H9 (cell line): ENCODE data around the gene DLGAP4. TPM values are rescaled to one million over a fixed set of nuclear protein-coding genes. Genes with fewer than 3 reads are reported as not detected.

Source experiments
- DNase-seq: peaks from one replicate; pipeline ENCODE4 v3.0.0-alpha.2; 2017
- H2AFZ ChIP-seq: one replicate; pipeline ENCODE4 v1.6.1; 2013; ENCODE audit warnings: mild to moderate bottlenecking, low read length, control low read depth, moderate library complexity
- H2AK5ac ChIP-seq: 2 replicates; pipeline ENCODE4 v1.6.1; 2013; ENCODE audit warnings: low read length, control low read depth, mixed read lengths; ENCODE audit not compliant: insufficient read length
- H2BK120ac ChIP-seq: one replicate; pipeline ENCODE4 v1.6.1; 2013; ENCODE audit warnings: low read depth, mild to moderate bottlenecking, low read length, control low read depth, inconsistent platforms; ENCODE audit not compliant: poor library complexity, severe bottlenecking
- H2BK12ac ChIP-seq: 2 replicates; pipeline ENCODE4 v1.6.1; 2013; ENCODE audit warnings: low read length, control low read depth, mixed read lengths, low read depth; ENCODE audit not compliant: insufficient read length
- H2BK15ac ChIP-seq: 2 replicates; pipeline ENCODE4 v1.6.1; 2013; ENCODE audit warnings: low read depth, low read length, control low read depth
- H2BK20ac ChIP-seq: one replicate; pipeline ENCODE4 v1.6.1; 2013; ENCODE audit warnings: low read depth, mild to moderate bottlenecking, low read length, control low read depth, inconsistent platforms; ENCODE audit not compliant: poor library complexity, severe bottlenecking
- H2BK5ac ChIP-seq: 2 replicates; pipeline ENCODE4 v1.6.1; 2013; ENCODE audit warnings: low read length, control low read depth, mixed read lengths; ENCODE audit not compliant: insufficient read length
- H3K14ac ChIP-seq: 2 replicates; pipeline ENCODE4 v1.6.1; 2013; ENCODE audit warnings: low read length, control low read depth; ENCODE audit not compliant: insufficient read depth
- H3K18ac ChIP-seq: 2 replicates; pipeline ENCODE4 v1.6.1; 2013; ENCODE audit warnings: low read depth, mild to moderate bottlenecking, mixed read lengths, low read length, control low read depth; ENCODE audit not compliant: insufficient read length
- H3K23ac ChIP-seq: 2 replicates; pipeline ENCODE4 v1.6.1; 2013; ENCODE audit warnings: low read length, control low read depth, mixed read lengths, low read depth; ENCODE audit not compliant: insufficient read length
- H3K23me2 ChIP-seq: 2 replicates; pipeline ENCODE4 v1.6.1; 2013; ENCODE audit warnings: low read depth, mild to moderate bottlenecking, mixed read lengths, low read length, control low read depth; ENCODE audit not compliant: insufficient read length, poor library complexity, severe bottlenecking
- H3K27ac ChIP-seq: 2 replicates; pipeline ENCODE4 v1.5.1; 2013; ENCODE audit warnings: low read length, control low read depth, mixed read lengths, low read depth; ENCODE audit not compliant: insufficient read length
- H3K27me3 ChIP-seq: 2 replicates; pipeline ENCODE4 v1.6.1; 2013; ENCODE audit warnings: low read length, control low read depth, inconsistent platforms; ENCODE audit not compliant: insufficient read depth
- H3K4ac ChIP-seq: 2 replicates; pipeline ENCODE4 v1.6.1; 2013; ENCODE audit warnings: low read depth, mild to moderate bottlenecking, control low read depth, inconsistent platforms, low read length, moderate library complexity
- H3K4me1 ChIP-seq: 2 replicates; pipeline ENCODE4 v1.6.1; 2013; ENCODE audit warnings: low read length, control low read depth, inconsistent platforms; ENCODE audit not compliant: insufficient read depth
- H3K4me2 ChIP-seq: 2 replicates; pipeline ENCODE4 v1.6.1; 2013; ENCODE audit warnings: low read length, control low read depth, mixed read lengths; ENCODE audit not compliant: insufficient read length, insufficient read depth
- H3K56ac ChIP-seq: 2 replicates; pipeline ENCODE4 v1.6.1; 2013; ENCODE audit warnings: low read depth, mild to moderate bottlenecking, mixed read lengths, low read length, control low read depth; ENCODE audit not compliant: insufficient read length
- H3K79me1 ChIP-seq: 2 replicates; pipeline ENCODE4 v1.6.1; 2013; ENCODE audit warnings: low read depth, mild to moderate bottlenecking, moderate library complexity, low read length, control low read depth, inconsistent platforms; ENCODE audit not compliant: insufficient read depth, poor library complexity, severe bottlenecking
- H3K79me2 ChIP-seq: 2 replicates; pipeline ENCODE4 v1.6.1; 2013; ENCODE audit warnings: low read length, control low read depth, inconsistent platforms; ENCODE audit not compliant: insufficient read depth
- H3K9ac ChIP-seq: 2 replicates; pipeline ENCODE4 v1.6.1; 2013; ENCODE audit warnings: low read length, control low read depth, mixed read lengths; ENCODE audit not compliant: insufficient read length; ENCODE audit errors: extremely low read depth
- H3K9me3 ChIP-seq: one replicate; pipeline ENCODE4 v1.6.1; 2013; ENCODE audit warnings: low read depth, low read length, inconsistent platforms; ENCODE audit not compliant: control insufficient read depth
- H3T11ph ChIP-seq: one replicate; pipeline ENCODE4 v1.6.1; 2013; ENCODE audit warnings: mild to moderate bottlenecking, low read length, control low read depth, inconsistent platforms
- H4K20me1 ChIP-seq: one replicate; pipeline ENCODE4 v1.6.1; 2013; ENCODE audit not compliant: control insufficient read depth, insufficient read length, insufficient read depth
- H4K5ac ChIP-seq: 2 replicates; pipeline ENCODE4 v1.6.1; 2013; ENCODE audit warnings: low read depth, mild to moderate bottlenecking, mixed read lengths, low read length, control low read depth; ENCODE audit not compliant: insufficient read length
- H4K8ac ChIP-seq: replicated peaks from 2 replicates; pipeline ENCODE4 v1.6.1; 2013; ENCODE audit warnings: low read length, control low read depth, mixed read lengths, low read depth; ENCODE audit not compliant: insufficient read length
- H4K91ac ChIP-seq: 2 replicates; pipeline ENCODE4 v1.6.1; 2013; ENCODE audit warnings: low read depth, mild to moderate bottlenecking, moderate library complexity, mixed read lengths, low read length, control low read depth; ENCODE audit not compliant: insufficient read length
- H3K27ac Mint-ChIP-seq, 3 experiments: 2 replicates in 2 of 3; 3 replicates in 1 of 3; pipeline ENCODE4 v1.8.0; 2020 to 2021; ENCODE audit warnings: mixed read lengths in 3 of 3, mild to moderate bottlenecking in 1 of 3, moderate library complexity in 1 of 3
- H3K27me3 Mint-ChIP-seq: 2 replicates; pipeline ENCODE4 v1.8.0; 2021; ENCODE audit warnings: low read depth, mild to moderate bottlenecking, moderate library complexity, mixed read lengths
- H3K36me3 Mint-ChIP-seq, 3 experiments: 2 replicates in 2 of 3; 3 replicates in 1 of 3; pipeline ENCODE4 v1.8.0; 2020 to 2021; ENCODE audit warnings: low read depth in 3 of 3, mixed read lengths in 3 of 3; ENCODE audit not compliant: insufficient read depth in 1 of 3
- H3K4me1 Mint-ChIP-seq, 2 experiments: 2 replicates each; pipeline ENCODE4 v1.8.0; 2020; ENCODE audit warnings: mixed read lengths in 2 of 2
- H3K4me3 Mint-ChIP-seq, 2 experiments: 2 replicates in 1 of 2; 3 replicates in 1 of 2; pipeline ENCODE4 v1.8.0; 2020 to 2021; ENCODE audit warnings: mild to moderate bottlenecking in 2 of 2, mixed read lengths in 2 of 2, moderate library complexity in 1 of 2
- H3K9me3 Mint-ChIP-seq, 2 experiments: 2 replicates in 1 of 2; 3 replicates in 1 of 2; pipeline ENCODE4 v1.8.0; 2020; ENCODE audit warnings: mild to moderate bottlenecking in 2 of 2, mixed read lengths in 2 of 2, moderate library complexity in 1 of 2
- WGBS: extraction: QIAGEN DNeasy Blood & Tissue Kit; methylation state at CpG from one replicate; pipeline ENCODE4 v1.1.7; 2013; ENCODE audit warnings: missing lambda C conversion rate, low lambda C conversion rate, mixed read lengths; ENCODE audit not compliant: insufficient read length; ENCODE audit errors: extremely low coverage; 5-methylcytosine and 5-hydroxymethylcytosine counted together
- total RNA-seq: library from RNA; stranded (reverse); gene quantifications from 2 replicates; pipeline ENCODE4 v1.2.1, GENCODE V29; 2021
- TF ChIP-seq, protein P1 (sequence below): fragments of 200-600 bp; sonication (generic); conservative IDR thresholded peaks from 3 replicates; pipeline ENCODE4 v1.8.0; 2021; ENCODE audit warnings: antibody characterized with exemption, mild to moderate bottlenecking

DLGAP4 gene
- total RNA-seq, 1 experiment from 2014 or later, result 48.0 TPM

DNA sequence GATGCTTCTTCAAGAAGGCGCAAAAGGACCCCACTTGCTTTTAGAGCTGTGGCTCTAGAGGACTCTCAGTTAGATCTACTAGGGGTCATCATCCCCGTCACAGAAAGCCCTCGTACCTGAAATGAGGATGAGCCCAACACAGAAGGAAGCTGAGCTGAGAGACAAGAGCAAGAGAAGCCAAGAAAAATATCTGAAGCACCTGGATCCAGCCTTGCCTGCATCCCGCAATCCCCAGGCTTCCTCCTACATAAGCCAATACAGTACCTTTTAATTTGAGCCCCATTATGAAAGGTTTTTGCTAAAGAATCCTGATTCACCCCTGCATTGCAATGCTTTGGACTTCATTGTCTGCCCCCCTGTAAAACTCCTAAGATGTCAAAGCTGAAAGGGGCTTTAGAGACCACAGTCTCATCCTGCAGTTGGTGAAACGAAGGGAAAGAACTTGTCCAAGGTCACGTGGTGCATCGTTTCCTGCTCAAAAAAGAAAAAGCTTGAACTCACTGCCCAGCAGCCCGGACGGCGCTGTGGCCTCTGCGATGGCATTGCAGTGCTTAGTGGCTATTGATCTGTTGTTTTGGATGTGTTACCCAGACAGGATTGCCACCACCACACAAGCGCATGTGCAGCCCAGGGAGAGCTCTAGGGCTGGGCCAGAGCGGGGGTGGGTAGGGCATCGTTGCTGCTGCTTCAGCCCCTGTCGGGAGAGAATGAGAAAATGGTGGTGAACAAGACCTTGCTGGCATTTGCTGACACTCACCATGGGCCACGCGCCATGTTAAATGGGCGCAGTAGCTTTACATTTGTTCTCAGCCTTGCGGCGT, 41.5 kb upstream of the DLGAP4 start:
- Mint-ChIP-seq H3K27ac (no peak overlapping the region), H3K27me3 (no peaks in the 10 kb centered on the region; the same call in 1 of the 2 replicates), H3K4me3 (no peak overlapping the region), H3K9me3 (no peaks in the 10 kb centered on the region), H3K36me3 (no peaks in the 10 kb centered on the region), H3K4me1 (peaks cover 14 to 23% of the 10 kb centered on the region in 2 experiments)
- no peak overlapping the region for H3K9ac ChIP-seq
- WGBS, result no CpG with 5 or more reads among the region's 20 CpGs
- H2BK120ac ChIP-seq, result no peak overlapping the region
- H3K14ac ChIP-seq, result no peak overlapping the region
- no peaks in the 10 kb centered on the region for H3K9me3 ChIP-seq
- no peak overlapping the region for H3K18ac ChIP-seq
- no peak for DNase-seq
- no peaks in the 10 kb centered on the region for H3K27me3 ChIP-seq
- H4K91ac ChIP-seq, result no peak overlapping the region
- no peak overlapping the region for H2AFZ ChIP-seq
- H3K23me2 ChIP-seq, result no peaks in the 10 kb centered on the region
- H2BK12ac ChIP-seq, result no peak overlapping the region
- no peak overlapping the region for H4K8ac ChIP-seq
- H4K5ac ChIP-seq, result no peak overlapping the region
- no peak overlapping the region for H2BK20ac ChIP-seq
- no peak overlapping the region for H3K4ac ChIP-seq
- H3K79me1 ChIP-seq, result no peaks in the 10 kb centered on the region
- no peak overlapping the region for H2BK5ac ChIP-seq
- H3K27ac ChIP-seq, result no peak overlapping the region
- H3K4me2 ChIP-seq, result no peak overlapping the region
- H3K4me1 ChIP-seq, result 0 out of 2 replicates have a peak, but pooled peaks cover 3% of the 10 kb centered on the region
- H3K23ac ChIP-seq, result no peak overlapping the region
- H3K56ac ChIP-seq, result no peak overlapping the region
- H3T11ph ChIP-seq, result no peak overlapping the region
- H4K20me1 ChIP-seq, result no peaks in the 10 kb centered on the region
- no peaks in the 10 kb centered on the region for H3K79me2 ChIP-seq
- H2AK5ac ChIP-seq, result no peak overlapping the region
- H2BK15ac ChIP-seq, result no peak overlapping the region
- TF ChIP-seq, protein P1, sequence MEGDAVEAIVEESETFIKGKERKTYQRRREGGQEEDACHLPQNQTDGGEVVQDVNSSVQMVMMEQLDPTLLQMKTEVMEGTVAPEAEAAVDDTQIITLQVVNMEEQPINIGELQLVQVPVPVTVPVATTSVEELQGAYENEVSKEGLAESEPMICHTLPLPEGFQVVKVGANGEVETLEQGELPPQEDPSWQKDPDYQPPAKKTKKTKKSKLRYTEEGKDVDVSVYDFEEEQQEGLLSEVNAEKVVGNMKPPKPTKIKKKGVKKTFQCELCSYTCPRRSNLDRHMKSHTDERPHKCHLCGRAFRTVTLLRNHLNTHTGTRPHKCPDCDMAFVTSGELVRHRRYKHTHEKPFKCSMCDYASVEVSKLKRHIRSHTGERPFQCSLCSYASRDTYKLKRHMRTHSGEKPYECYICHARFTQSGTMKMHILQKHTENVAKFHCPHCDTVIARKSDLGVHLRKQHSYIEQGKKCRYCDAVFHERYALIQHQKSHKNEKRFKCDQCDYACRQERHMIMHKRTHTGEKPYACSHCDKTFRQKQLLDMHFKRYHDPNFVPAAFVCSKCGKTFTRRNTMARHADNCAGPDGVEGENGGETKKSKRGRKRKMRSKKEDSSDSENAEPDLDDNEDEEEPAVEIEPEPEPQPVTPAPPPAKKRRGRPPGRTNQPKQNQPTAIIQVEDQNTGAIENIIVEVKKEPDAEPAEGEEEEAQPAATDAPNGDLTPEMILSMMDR, result no peak
